Esophagus muscularis mucosa (tissue), 3 donors: ENCODE measurements around the gene CARNS1.

Experiments
- POLR2A ChIP-seq: fragments of 450-650 bp; IDR thresholded peaks from one replicate; pipeline ENCODE4 v1.6.1; 2017; ENCODE audit warnings: antibody characterized with exemption, moderate library complexity, mild to moderate bottlenecking, low read depth
- TF ChIP-seq, protein P1 (sequence below), 3 experiments: fragments of 200-600 bp in 2 of 3; fragments of 450-650 bp in 1 of 3; sonication (generic) in 2 of 3; IDR thresholded peaks; one replicate each; pipeline ENCODE4 v1.5.1; 2017 to 2019; ENCODE audit warnings: antibody characterized with exemption in 3 of 3, mild to moderate bottlenecking in 2 of 3, moderate library complexity in 1 of 3

DNA sequence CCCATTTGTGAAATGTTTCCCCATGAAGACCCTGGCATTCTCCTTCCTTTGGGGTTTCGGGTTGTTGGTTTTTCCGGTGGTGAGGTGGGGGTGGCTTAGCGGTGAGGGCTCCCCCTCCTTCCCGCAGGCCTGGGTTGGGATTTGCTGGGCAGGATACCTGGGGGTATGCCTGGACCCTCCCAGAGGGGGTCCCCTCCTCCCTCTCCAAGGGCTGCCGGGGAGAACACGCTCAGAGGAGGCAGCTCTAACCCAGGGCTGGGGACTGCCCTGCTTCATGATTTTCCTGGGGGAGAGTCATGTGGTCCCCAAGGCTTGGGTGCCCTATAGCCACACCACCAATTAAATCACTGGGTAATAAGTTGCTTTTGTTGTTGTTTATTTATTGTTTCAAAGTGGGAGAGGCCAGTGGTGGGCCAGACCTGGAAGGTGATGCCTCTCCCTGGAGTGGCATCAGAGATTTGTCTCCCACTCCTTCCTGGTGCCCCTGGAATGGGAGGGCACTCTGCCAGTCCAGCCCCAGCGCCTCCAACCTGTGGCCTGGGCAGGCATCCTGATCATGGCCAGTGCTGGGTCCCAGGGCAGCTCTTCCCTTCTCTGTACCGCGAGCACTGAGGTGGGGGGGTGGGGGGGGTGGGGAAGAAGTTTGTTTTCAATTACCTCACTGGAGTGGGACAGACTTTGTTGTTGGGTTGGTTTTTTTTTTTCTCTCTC, 40.8 kb upstream of the CARNS1 start:
- TF ChIP-seq POLR2A, result no peak
- TF ChIP-seq, protein P1, sequence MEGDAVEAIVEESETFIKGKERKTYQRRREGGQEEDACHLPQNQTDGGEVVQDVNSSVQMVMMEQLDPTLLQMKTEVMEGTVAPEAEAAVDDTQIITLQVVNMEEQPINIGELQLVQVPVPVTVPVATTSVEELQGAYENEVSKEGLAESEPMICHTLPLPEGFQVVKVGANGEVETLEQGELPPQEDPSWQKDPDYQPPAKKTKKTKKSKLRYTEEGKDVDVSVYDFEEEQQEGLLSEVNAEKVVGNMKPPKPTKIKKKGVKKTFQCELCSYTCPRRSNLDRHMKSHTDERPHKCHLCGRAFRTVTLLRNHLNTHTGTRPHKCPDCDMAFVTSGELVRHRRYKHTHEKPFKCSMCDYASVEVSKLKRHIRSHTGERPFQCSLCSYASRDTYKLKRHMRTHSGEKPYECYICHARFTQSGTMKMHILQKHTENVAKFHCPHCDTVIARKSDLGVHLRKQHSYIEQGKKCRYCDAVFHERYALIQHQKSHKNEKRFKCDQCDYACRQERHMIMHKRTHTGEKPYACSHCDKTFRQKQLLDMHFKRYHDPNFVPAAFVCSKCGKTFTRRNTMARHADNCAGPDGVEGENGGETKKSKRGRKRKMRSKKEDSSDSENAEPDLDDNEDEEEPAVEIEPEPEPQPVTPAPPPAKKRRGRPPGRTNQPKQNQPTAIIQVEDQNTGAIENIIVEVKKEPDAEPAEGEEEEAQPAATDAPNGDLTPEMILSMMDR (IDR thresholded peaks at IDR 0.05), result no peak
